Neural progenitor cell (in vitro differentiated cells): Measurements from ENCODE around the gene COG3. TPM values are rescaled to one million over a fixed set of nuclear protein-coding genes. Genes with fewer than 3 reads are reported as not detected.

ENCODE experiments used
- DNase-seq: peaks from one replicate; pipeline ENCODE4 v3.0.0-alpha.2; 2016; ENCODE audit warnings: low spot score
- H2AFZ ChIP-seq: fragments of 200-600 bp; sonication (generic); replicated peaks from 2 replicates; pipeline ENCODE4 v1.6.1; 2016; ENCODE audit warnings: antibody characterized with exemption
- H3F3A ChIP-seq: fragments of 200-600 bp; sonication (generic); 2 replicates; pipeline ENCODE4 v1.6.1; 2016; ENCODE audit warnings: antibody characterized with exemption, low read depth
- H3K27ac ChIP-seq: fragments of 200-600 bp; sonication (generic); 2 replicates; pipeline ENCODE4 v1.5.1; 2016; ENCODE audit warnings: mild to moderate bottlenecking
- H3K27me3 ChIP-seq: fragments of 200-600 bp; sonication (generic); 2 replicates; pipeline ENCODE4 v1.6.1; 2016; ENCODE audit warnings: mild to moderate bottlenecking, moderate library complexity
- H3K36me3 ChIP-seq: fragments of 200-600 bp; sonication (generic); 2 replicates; pipeline ENCODE4 v1.5.1; 2016
- H3K4me1 ChIP-seq: fragments of 200-600 bp; sonication (generic); 2 replicates; pipeline ENCODE4 v1.6.1; 2016; ENCODE audit warnings: mixed run types
- H3K4me2 ChIP-seq: fragments of 200-600 bp; sonication (generic); 2 replicates; pipeline ENCODE4 v1.6.1; 2016
- H3K4me3 ChIP-seq: fragments of 200-600 bp; sonication (generic); 2 replicates; pipeline ENCODE4 v1.5.1; 2016
- H3K79me2 ChIP-seq: fragments of 200-600 bp; sonication (generic); 2 replicates; pipeline ENCODE4 v1.6.1; 2016; ENCODE audit warnings: low read depth
- H3K9ac ChIP-seq: fragments of 200-600 bp; sonication (generic); 2 replicates; pipeline ENCODE4 v1.6.1; 2016
- H3K9me3 ChIP-seq: fragments of 200-600 bp; sonication (generic); 2 replicates; pipeline ENCODE4 v1.5.1; 2016; ENCODE audit warnings: low read depth
- H4K20me1 ChIP-seq: fragments of 200-600 bp; sonication (generic); 2 replicates; pipeline ENCODE4 v1.6.1; 2016; ENCODE audit warnings: low read depth
- H3K27ac Mint-ChIP-seq: 3 replicates; pipeline ENCODE4 v1.8.0; 2021; ENCODE audit warnings: mixed read lengths
- H3K27me3 Mint-ChIP-seq: 2 replicates; pipeline ENCODE4 v1.8.0; 2022; ENCODE audit warnings: low read depth, mild to moderate bottlenecking, inconsistent platforms, moderate library complexity, mixed read lengths; ENCODE audit not compliant: insufficient read depth
- H3K36me3 Mint-ChIP-seq: 3 replicates; pipeline ENCODE4 v1.8.0; 2021; ENCODE audit warnings: mixed read lengths
- H3K4me1 Mint-ChIP-seq: 3 replicates; pipeline ENCODE4 v1.8.0; 2021; ENCODE audit warnings: mixed read lengths
- H3K4me3 Mint-ChIP-seq: 3 replicates; pipeline ENCODE4 v1.8.0; 2021; ENCODE audit warnings: mild to moderate bottlenecking, moderate library complexity, mixed read lengths
- H3K9me3 Mint-ChIP-seq: 3 replicates; pipeline ENCODE4 v1.8.0; 2020; ENCODE audit warnings: mixed read lengths
- CTCF ChIP-seq: fragments of 200-600 bp; sonication (generic); IDR thresholded peaks from 2 replicates; pipeline ENCODE4 v1.5.1; 2017; ENCODE audit warnings: antibody characterized with exemption, mild to moderate bottlenecking
- EZH2 ChIP-seq: fragments of 200-600 bp; sonication (generic); IDR thresholded peaks from 2 replicates; pipeline ENCODE4 v1.6.1; 2017; ENCODE audit warnings: antibody characterized with exemption, mild to moderate bottlenecking, moderate library complexity
- EZH2phosphoT487 ChIP-seq: fragments of 200-600 bp; sonication (generic); IDR thresholded peaks from 2 replicates; pipeline ENCODE4 v1.6.1; 2017; ENCODE audit warnings: antibody characterized with exemption
- total RNA-seq: library from RNA; depleted of rRNA; stranded (reverse); fragments of >200 nt; gene quantifications from 2 replicates; pipeline ENCODE4 v1.2.3, GENCODE V29; 2015; ENCODE audit warnings: low replicate concordance

The COG3 gene
- total RNA-seq, 1 donor from 2014 or later = 36.0 TPM

DNA sequence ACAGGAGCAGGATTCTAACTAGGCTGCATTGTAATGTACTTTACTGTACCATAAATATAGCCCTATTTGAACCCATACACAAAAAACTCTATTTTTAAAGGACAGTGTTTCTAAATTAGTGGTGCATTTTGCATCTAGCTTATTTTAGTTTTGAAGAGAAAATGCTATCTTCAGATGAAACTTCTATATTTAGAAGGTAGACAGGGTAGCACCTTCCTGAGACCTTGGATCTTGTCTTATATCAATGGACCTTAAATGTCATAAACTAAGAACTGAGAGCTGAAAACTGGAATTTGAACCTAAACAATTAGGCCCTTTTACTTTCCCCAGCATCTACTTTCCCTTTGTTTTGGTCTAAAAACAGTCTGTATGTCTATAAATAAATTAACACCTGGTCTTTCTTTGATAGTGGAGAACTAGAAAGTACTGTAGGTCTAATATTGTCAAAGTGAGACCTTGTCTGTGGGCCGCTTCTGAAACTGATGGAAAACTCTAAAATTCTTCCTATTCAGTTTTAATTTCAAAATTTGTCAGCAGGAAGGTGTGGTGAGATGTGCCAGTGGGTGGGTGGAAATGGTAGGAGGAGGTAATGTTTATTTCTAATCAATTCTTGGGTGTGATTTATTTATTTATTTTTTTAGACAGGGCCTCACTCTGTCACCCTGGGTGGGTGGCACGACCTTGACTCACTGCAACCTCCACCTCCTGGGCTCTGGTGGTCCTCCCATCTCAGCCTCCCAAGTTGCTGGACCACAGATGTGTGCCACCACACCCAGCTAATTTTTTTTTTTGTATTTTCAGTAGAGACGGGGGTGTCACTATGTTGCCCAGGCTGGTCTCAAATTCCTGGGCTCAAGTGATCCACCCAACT is 10.1 kb downstream of the COG3 start:
- Histone ChIP-seq H2AFZ (no peak overlapping the region), H4K20me1 (peaks cover 12% of the 10 kb centered on the region), H3K9me3 (no peaks in the 10 kb centered on the region), H3K36me3 (peaks cover 3% of the 10 kb centered on the region), H3K9ac (no peak overlapping the region), H3K27me3 (no peaks in the 10 kb centered on the region), H3K4me1 (no peaks in the 10 kb centered on the region), H3K4me3 (no peak overlapping the region), H3F3A (peaks cover 7% of the 10 kb centered on the region), H3K27ac (no peak overlapping the region), H3K79me2 (peaks cover 67% of the 10 kb centered on the region), H3K4me2 (no peak overlapping the region)
- H3K36me3 Mint-ChIP-seq = peaks cover 22% of the 10 kb centered on the region
- no peak overlapping the region for H3K27ac Mint-ChIP-seq
- H3K4me1 Mint-ChIP-seq = peaks cover 7% of the 10 kb centered on the region
- TF ChIP-seq EZH2phosphoT487 (no peak), CTCF (no peak), EZH2 (no peak)
- H3K9me3 Mint-ChIP-seq = peaks cover 11% of the 10 kb centered on the region
- DNase-seq = no peak
- no peak overlapping the region for H3K4me3 Mint-ChIP-seq
- peaks cover 2% of the 10 kb centered on the region for H3K27me3 Mint-ChIP-seq

GRCh38 chr13:45479661-45480060 is 14.9 kb downstream of the COG3 start:
- Mint-ChIP-seq H3K9me3 (peaks cover 4% of the 10 kb centered on the region), H3K27ac (peak overlapping the region; percentile 59), H3K27me3 (peaks cover 2% of the 10 kb centered on the region), H3K4me1 (peaks cover 7% of the 10 kb centered on the region), H3K36me3 (peaks cover 22% of the 10 kb centered on the region), H3K4me3 (no peak overlapping the region)
- Histone ChIP-seq H3K9ac (no peak overlapping the region), H3K4me3 (no peak overlapping the region), H3F3A (peaks cover 13% of the 10 kb centered on the region), H3K9me3 (no peaks in the 10 kb centered on the region), H2AFZ (no peak overlapping the region), H3K4me1 (no peaks in the 10 kb centered on the region), H3K4me2 (no peak overlapping the region), H4K20me1 (peaks cover 9% of the 10 kb centered on the region), H3K27ac (no peak overlapping the region), H3K79me2 (peaks cover 18% of the 10 kb centered on the region), H3K36me3 (peaks cover 27% of the 10 kb centered on the region), H3K27me3 (no peaks in the 10 kb centered on the region)
- TF ChIP-seq EZH2 = no peak
- no peak for TF ChIP-seq CTCF
- TF ChIP-seq EZH2phosphoT487 = no peak
- no peak for DNase-seq

GRCh38 chr13:45481688-45482087 is 16.9 kb downstream of the COG3 start:
- Mint-ChIP-seq H3K27ac (no peak overlapping the region), H3K27me3 (peaks cover 2% of the 10 kb centered on the region), H3K4me1 (peaks cover 7% of the 10 kb centered on the region), H3K36me3 (peaks cover 23% of the 10 kb centered on the region), H3K4me3 (no peak overlapping the region), H3K9me3 (peaks cover 11% of the 10 kb centered on the region)
- no peak overlapping the region for H2AFZ ChIP-seq
- H3K27me3 ChIP-seq = no peaks in the 10 kb centered on the region
- H3K4me3 ChIP-seq = no peak overlapping the region
- no peak for DNase-seq
- H3K4me1 ChIP-seq = no peaks in the 10 kb centered on the region
- no peak for TF ChIP-seq CTCF
- peaks cover 4% of the 10 kb centered on the region for H4K20me1 ChIP-seq
- no peaks in the 10 kb centered on the region for H3K79me2 ChIP-seq
- H3K36me3 ChIP-seq = peaks cover 31% of the 10 kb centered on the region
- no peak overlapping the region for H3K9ac ChIP-seq
- peaks cover 13% of the 10 kb centered on the region for H3F3A ChIP-seq
- no peaks in the 10 kb centered on the region for H3K9me3 ChIP-seq
- no peak overlapping the region for H3K4me2 ChIP-seq
- H3K27ac ChIP-seq = no peak overlapping the region
